PC-9 (cell line): ENCODE data around the gene CCDC191.

Experiments used
- CTCF ChIP-seq: fragments of 200-600 bp; sonication (generic); conservative IDR thresholded peaks from 2 replicates; pipeline ENCODE4 v1.6.1; 2017; ENCODE audit warnings: mixed run types, antibody characterized with exemption, mild to moderate bottlenecking, moderate library complexity
- EZH2 ChIP-seq: fragments of 200-600 bp; sonication (generic); IDR thresholded peaks from 2 replicates; pipeline ENCODE4 v1.8.0; 2017; ENCODE audit warnings: antibody characterized with exemption, low read depth

GRCh38 chr3:114043205-114043604 lies 13.1 kb downstream of the CCDC191 start:
- TF ChIP-seq CTCF (no peak), EZH2 (no peak)
